Neutrophil (primary cell): ENCODE results near the gene CSRNP3.

Experiments used
- H3K27ac ChIP-seq: fragments of 200-600 bp; sonication (generic); 2 replicates; pipeline ENCODE4 v1.5.1; 2016; ENCODE audit warnings: mild to moderate bottlenecking, moderate library complexity
- H3K27me3 ChIP-seq: fragments of 200-600 bp; sonication (generic); 2 replicates; pipeline ENCODE4 v1.6.0; 2016; ENCODE audit warnings: mild to moderate bottlenecking
- H3K36me3 ChIP-seq: fragments of 200-600 bp; sonication (generic); 2 replicates; pipeline ENCODE4 v1.5.1; 2017
- H3K4me1 ChIP-seq, 2 experiments: fragments of 200-600 bp in 1 of 2; sonication (generic) in 1 of 2; 1 replicate in 1 of 2; 2 replicates in 1 of 2; pipeline versions ENCODE4 v1.5.1 to v1.6.1; 2013 to 2016; ENCODE audit warnings: low read depth in 1 of 2, low read length in 1 of 2, mild to moderate bottlenecking in 1 of 2, moderate library complexity in 1 of 2; ENCODE audit not compliant: control insufficient read depth in 1 of 2, insufficient read depth in 1 of 2
- H3K4me3 ChIP-seq, 2 experiments: fragments of 200-600 bp in 1 of 2; sonication (generic) in 1 of 2; 1 replicate in 1 of 2; 2 replicates in 1 of 2; pipeline ENCODE4 v1.5.1; 2013 to 2016; ENCODE audit warnings: low read depth in 1 of 2, low read length in 1 of 2, mild to moderate bottlenecking in 1 of 2, moderate library complexity in 1 of 2
- H3K9me3 ChIP-seq: fragments of 200-600 bp; sonication (generic); 2 replicates; pipeline ENCODE4 v1.5.1; 2016
- CTCF ChIP-seq: fragments of 200-600 bp; sonication (generic); IDR thresholded peaks from 2 replicates; pipeline ENCODE4 v1.5.1; 2016; ENCODE audit warnings: antibody characterized with exemption

The CSRNP3 gene

GRCh38 chr2:165494573-165494972 is 25.1 kb downstream of the CSRNP3 start:
- no peaks in the 10 kb centered on the region for H3K36me3 ChIP-seq

GRCh38 chr2:165497659-165498317 is 28.3 kb downstream of the CSRNP3 start:
- peaks cover 42 to 57% of the 10 kb centered on the region in 2 experiments for H3K4me1 ChIP-seq
- H3K27ac ChIP-seq, result peak overlapping the region; percentile 66
- no peak overlapping the region for H3K4me3 ChIP-seq
- H3K36me3 ChIP-seq, result no peaks in the 10 kb centered on the region
- no peaks in the 10 kb centered on the region for H3K9me3 ChIP-seq
- no peak for TF ChIP-seq CTCF
- H3K27me3 ChIP-seq, result no peaks in the 10 kb centered on the region

More at GRCh38 chr2:165494573-165494972, 25.1 kb downstream of the CSRNP3 start:
- Histone ChIP-seq H3K9me3 (no peaks in the 10 kb centered on the region), H3K27ac (peak overlapping the region; percentile 68), H3K27me3 (no peaks in the 10 kb centered on the region), H3K4me3 (no peak overlapping the region), H3K4me1 (peaks cover 42 to 55% of the 10 kb centered on the region in 2 experiments)
- TF ChIP-seq CTCF, result no peak

GRCh38 chr2:165499131-165499530 is 29.6 kb downstream of the CSRNP3 start:
- H3K4me3 ChIP-seq, result no peak overlapping the region
- no peaks in the 10 kb centered on the region for H3K27me3 ChIP-seq
- no peak for TF ChIP-seq CTCF
- no peaks in the 10 kb centered on the region for H3K36me3 ChIP-seq
- H3K9me3 ChIP-seq, result no peaks in the 10 kb centered on the region
- H3K27ac ChIP-seq, result peak overlapping the region; percentile 66
- peaks cover 40 to 56% of the 10 kb centered on the region in 2 experiments for H3K4me1 ChIP-seq

GRCh38 chr2:165500001-165500400 is 30.5 kb downstream of the CSRNP3 start:
- Histone ChIP-seq H3K27me3 (no peaks in the 10 kb centered on the region), H3K27ac (no peak overlapping the region), H3K4me1 (peaks cover 31 to 47% of the 10 kb centered on the region in 2 experiments), H3K36me3 (no peaks in the 10 kb centered on the region), H3K4me3 (no peak overlapping the region), H3K9me3 (no peaks in the 10 kb centered on the region)
- no peak for TF ChIP-seq CTCF

- TF ChIP-seq CTCF, result no peak
- no peak overlapping the region for H3K27ac ChIP-seq
- H3K4me3 ChIP-seq, result no peak overlapping the region
- H3K27me3 ChIP-seq, result no peaks in the 10 kb centered on the region
- H3K36me3 ChIP-seq, result no peaks in the 10 kb centered on the region
- no peaks in the 10 kb centered on the region for H3K9me3 ChIP-seq
- H3K4me1 ChIP-seq, result peaks cover 23 to 39% of the 10 kb centered on the region in 2 experiments
Measured at GRCh38 chr2:165500816-165501215, 31.3 kb downstream of the CSRNP3 start.
